Sigmoid colon (tissue), 4 donors: Measurements from ENCODE around the gene MTA3.

Experiments
- CTCF ChIP-seq, 4 experiments: fragments of 450-650 bp in 3 of 4; fragments of 200-600 bp in 1 of 4; IDR thresholded peaks; one replicate each; pipeline ENCODE4 v1.5.1; 2016 to 2019; ENCODE audit warnings: antibody characterized with exemption in 4 of 4, mild to moderate bottlenecking in 3 of 4, moderate library complexity in 2 of 4
- EP300 ChIP-seq, 4 donors: sonication (generic); formaldehyde crosslinking; IDR thresholded peaks; one replicate each; pipeline ENCODE4 v1.6.1; 2017; ENCODE audit warnings: antibody characterized with exemption in 4 of 4
- POLR2A ChIP-seq, 2 donors: fragments of 450-650 bp; IDR thresholded peaks; one replicate each; pipeline ENCODE4 v1.6.1; 2016; ENCODE audit warnings: antibody characterized with exemption in 2 of 2, mild to moderate bottlenecking in 2 of 2, moderate library complexity in 2 of 2
- POLR2AphosphoS5 ChIP-seq, 4 donors: sonication (generic); formaldehyde crosslinking; IDR thresholded peaks; one replicate each; pipeline ENCODE4 v1.6.1; 2017; ENCODE audit warnings: antibody characterized with exemption in 4 of 4

GRCh38 chr2:42550870-42551269 lies 17.6 kb upstream of the MTA3 start:
- TF ChIP-seq CTCF (IDR thresholded peaks at IDR 0.05) (no peak), POLR2A (IDR thresholded peaks at IDR 0.05) (no peak), EP300 (IDR thresholded peaks at IDR 0.05) (no peak), POLR2AphosphoS5 (IDR thresholded peaks at IDR 0.05) (no peak)
